Glomerular visceral epithelial cell (primary cell): Measurements from ENCODE around the gene HCRT.
"Not testable (repeated sequence)": the region's sequence is repeated elsewhere in the genome, so short reads cannot be mapped to it uniquely, and the experiment has no call there.

Experiments
- DNase-seq: peaks from one replicate; pipeline ENCODE4 v3.0.0-alpha.2; 2016; ENCODE audit errors: extremely low spot score

Gene HCRT, protein sequence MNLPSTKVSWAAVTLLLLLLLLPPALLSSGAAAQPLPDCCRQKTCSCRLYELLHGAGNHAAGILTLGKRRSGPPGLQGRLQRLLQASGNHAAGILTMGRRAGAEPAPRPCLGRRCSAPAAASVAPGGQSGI

DNA sequence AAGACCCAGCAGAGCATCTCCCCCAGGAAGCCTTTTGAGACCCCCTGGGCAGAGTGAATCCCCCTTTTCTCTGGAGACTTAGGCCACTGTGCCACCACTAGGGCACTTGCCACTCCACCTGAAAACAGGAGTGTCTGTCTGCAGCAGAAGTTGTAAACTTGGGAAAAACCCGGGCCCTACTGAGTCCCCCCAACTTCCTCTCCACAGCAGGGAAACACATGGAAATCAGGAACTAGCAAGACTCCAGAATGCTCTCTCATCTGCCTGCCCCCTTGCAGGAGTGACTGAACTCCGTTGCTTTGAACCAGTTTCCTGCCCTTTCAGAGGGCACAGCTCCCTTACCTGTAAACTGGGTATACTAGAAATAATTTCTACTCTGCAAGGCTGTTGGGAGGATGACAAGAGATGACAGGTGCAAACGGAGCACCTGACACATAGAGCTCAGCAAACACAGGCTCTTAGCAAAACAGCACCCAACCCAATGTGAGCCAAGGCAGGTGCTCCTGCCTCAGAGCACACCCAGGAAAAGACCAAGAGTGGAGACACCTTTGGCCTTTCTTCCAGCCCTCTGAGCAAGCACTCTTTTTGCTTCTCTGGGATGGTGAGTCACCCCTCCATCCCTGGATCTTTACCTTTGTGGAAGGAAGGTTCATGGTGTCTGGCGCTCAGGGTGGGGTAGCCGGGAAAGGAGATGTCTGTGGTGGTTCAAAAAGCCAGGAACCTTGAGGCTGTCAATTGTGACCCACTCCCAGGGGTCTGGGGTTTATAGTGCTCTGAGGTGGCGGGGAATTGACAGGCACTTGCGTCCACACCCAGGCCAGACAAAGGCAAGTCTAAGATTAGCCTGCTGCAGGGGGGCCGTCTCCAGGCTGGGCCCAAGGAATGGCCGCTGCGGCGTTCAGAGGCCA is at the start of gene HCRT:
HCRT (minus strand) TSS at position 740 of the 908 bp plus-strand sequence; CDS start at position 653, 87 bp downstream.
- no peak for DNase-seq

DNA sequence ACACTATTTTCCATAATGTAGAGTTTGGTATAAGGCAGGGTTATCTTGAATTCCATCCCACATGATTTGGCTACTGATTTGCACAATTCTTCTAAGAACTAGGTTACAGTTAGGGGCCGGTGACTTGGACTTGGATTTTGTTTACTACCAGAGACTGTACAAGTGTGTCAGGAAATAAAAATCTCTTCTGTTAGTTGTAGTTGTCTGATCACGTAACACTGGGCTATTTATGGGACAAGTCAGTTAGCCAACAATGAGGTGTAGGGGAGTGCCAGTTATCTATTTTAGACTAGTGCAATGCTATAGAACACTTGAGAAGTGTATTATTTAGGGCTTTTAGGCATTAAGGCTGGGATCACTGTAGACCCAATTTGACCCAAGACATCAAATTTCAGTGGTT is 48.7 kb upstream of the HCRT start:
- no peak for DNase-seq

DNA sequence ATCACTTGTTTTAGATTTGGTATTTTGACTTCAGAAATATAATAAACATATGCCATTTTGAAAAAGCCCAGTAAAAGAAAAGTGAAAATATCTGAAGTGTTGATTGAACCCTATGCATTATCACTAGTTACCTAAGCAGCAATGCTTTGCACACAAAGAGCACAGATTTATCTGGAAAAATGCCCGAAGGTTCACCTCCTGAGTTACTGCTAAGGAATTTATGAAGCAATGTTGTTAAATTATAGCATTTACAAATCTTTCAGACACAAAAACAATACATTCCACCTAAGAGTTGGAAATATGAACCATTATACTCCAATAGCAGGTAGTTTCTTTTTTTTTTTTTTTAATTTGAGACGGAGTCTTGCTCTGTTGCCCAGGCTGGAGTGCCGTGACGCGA is 47.9 kb upstream of the HCRT start:
- no peak for DNase-seq

DNA sequence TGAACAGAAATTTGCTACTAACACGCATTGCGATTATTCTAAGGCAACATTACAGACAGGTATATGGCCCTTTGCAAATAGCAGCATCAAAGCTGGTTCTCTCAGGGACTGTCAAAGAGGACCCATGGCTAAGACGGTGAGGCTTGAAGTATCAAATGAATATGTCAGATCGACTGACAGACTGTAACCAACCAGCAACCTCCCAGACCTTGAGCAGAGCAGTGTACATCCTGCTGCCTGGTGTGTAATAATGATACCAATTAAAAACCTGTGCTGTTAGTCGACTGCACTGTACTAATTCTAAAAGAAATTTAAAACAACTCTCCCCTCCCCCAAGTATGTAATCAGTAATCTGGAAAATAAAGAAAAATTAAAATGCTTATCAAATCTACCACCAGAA is 45.0 kb upstream of the HCRT start:
- no peak for DNase-seq

DNA sequence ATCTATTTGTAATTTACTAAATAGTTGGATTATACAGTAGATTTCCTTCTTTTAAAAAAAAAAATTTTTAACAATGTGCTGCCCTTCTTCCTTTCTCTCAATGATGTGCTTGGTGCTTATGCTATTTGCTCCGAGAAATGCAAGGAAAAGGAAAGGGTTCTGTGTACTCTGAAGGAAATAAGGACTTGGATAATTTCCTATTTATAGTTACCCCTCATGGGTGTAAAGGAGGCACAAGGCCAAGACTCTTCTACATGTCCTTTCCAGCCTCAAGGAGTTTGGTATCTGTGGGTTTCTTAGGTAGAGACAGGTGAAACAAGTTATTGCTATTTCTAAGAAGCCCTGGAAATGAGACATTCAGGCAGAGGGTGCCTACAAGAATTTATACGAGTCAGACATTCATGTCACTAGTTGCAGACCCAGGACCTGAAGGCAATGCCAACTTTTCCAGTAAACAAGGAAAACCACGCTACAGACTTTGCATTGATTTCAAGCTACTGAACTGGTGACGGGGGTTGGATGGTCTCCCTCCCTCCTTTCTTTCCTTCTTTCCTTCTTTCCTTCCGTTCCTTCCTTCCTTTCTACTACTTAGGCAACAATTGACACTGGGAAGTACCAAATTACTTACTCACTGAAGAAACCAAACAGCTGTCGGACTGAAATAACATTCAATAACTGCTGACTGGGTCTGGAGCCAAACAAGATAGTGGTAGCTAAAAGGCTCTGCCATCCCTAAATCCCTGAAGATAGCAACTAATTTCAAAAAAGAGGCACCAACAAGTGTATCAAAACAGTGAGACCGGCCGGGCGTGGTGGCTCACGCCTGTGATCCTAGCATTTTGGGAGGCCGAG is 42.8 kb upstream of the HCRT start:
- DNase-seq: no peak

DNA sequence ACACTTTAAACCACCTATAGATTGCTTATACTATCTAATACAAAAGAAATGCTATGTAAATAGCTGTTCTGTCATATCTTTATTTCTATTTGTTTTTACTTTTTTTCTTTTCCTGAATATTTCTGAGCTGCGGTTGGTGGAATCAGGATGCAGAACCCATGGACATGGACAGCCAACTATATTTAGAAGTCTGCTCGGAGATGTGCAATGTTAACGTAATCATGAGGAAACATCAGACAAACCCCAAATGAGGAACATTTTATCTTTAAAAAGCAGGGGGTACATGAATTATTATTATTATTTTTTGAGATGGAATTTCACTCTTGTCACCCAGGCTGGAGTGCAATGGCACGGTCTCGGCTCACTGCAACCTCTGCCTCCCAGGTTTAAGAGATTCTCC is 40.4 kb upstream of the HCRT start:
- no peak for DNase-seq

DNA sequence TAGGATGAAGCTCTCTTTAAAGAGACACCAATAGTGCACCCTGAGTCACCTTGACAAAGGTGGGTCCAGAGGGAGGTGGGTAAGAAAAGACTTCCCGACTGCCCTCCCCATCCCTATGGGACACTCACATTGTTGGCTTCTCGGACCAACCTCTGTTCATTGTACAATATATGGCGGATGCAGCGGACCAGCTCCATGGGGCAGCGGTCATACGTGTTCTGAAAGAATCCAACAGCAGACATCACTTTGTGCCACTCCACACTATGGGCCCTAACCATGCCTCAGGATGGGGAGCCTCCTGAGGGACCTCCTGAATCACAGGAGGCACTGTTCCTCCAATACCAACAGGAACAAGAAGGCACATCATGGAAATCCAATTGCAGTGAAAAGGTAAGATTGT is 39.4 kb upstream of the HCRT start:
- no peak for DNase-seq

DNA sequence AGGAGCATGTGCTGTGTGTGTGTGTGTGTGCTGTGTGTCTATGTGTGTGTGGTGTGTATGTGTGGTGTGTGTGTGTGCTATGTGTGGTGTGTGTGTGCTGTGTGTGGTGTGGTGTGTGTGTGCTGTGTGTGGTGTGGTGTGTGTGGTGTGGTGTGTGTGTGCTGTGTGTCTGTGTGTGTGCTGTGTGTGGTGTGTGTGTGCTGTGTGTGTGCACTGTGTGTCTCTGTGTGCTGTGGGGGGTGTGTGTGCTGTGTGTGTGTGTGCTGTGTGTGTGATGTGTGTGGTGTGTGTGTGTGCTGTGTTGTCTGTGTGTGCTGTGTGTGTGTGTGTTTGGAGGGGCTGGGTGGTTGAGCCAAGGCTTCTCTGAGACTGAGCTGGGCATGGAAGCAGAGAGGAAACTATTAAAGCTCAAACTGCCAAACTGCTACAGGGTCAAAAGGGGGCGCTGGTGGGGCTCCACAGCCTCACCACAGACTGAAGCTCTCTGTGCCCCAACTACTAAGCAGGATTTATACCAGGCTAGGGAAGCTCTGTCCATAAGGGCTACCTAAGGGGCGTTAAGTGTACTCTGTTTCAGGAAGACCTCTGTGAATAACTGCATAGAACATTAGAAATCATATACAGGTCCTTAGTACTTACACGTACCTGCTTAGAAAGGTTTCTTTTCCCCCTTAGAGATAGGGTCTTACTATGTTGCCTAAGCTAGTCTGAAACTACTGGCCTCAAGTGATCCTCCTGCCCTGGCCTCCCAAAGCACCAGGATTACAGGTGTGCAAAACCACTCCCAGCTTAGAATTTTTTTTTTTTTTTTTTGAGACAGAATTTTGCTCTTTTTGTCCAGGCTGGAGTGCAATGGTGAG is 36.9 kb upstream of the HCRT start:
- DNase-seq: peak; percentile 53

DNA sequence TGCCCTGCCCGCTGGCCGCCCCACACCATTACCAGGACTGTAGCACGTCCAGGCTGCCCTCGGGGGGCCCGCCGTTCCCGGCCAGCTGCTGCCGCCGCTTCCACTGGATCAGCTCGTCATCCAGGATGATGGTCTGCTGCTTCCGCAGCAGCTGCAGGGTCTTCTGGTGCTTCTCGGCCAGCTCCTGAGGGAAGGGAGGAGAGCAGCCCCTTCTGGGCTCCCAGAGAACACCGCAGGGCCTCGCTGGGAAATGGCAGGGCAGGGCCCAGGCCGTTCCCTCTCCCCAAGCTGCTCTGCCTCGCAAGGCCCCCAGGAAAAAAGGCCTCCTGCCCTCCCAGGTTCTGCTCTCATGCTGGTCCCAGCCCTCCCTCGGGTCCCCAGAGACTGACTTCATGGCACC is 34.0 kb upstream of the HCRT start:
- not testable (repeated sequence) for DNase-seq

DNA sequence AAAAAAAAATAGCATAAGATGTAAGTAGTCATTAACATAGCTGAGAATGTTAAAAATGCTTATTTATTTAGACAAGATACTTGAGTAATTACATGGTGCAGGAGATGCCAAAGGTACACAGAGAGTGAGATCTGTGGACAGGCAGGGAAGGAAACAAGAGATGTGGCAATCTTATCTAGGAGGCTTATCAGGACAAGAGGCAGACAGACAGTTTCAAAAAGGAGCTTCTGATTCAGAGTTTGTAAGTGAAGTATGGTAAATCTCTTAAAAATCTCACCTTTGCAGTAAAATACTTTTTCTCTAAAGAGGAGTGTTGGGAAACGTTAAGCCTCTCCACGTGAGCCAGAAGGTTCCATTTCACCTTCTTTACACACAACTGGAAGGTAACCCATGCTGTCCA is 28.9 kb upstream of the HCRT start:
- DNase-seq: no peak

DNA sequence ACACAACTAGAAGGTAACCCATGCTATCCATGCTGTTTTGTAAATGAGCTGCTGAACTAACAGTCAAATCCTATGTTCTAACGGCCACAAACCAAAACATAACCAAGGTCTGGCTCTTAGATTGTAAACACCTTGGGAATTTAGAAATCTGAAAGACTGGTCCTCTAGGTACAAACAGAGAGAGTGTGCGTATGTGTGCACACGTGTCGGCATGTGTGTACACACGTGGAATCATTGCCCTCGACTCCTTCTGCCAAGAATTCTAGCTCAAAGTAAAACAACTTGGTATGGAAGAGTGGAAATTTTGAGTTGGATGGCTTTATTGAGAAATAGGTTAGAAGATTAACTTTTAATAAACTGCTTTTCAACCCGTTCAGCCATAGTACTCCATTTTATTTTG is 27.1 kb upstream of the HCRT start:
- no peak for DNase-seq

DNA sequence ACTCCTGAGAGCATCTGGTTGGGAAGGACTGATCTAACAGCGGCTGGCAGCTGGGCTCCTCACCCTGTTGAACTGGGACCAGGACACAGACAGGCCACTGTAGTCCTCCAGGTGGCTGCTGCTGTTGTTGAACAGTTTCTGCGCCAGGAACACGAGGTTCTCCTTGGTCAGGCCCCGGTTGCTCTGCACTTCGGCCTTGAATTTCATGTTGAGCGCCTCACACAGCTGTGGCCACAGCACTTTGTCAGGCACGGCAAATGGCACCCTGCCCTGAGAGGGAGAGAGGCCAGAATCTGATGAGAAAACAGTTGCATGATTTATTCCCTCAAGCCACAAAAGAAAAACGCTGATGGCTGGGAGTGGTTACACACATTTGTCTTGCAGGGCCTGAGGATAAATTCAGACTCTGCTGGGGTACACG is 26.7 kb upstream of the HCRT start:
- DNase-seq: not testable (repeated sequence)

DNA sequence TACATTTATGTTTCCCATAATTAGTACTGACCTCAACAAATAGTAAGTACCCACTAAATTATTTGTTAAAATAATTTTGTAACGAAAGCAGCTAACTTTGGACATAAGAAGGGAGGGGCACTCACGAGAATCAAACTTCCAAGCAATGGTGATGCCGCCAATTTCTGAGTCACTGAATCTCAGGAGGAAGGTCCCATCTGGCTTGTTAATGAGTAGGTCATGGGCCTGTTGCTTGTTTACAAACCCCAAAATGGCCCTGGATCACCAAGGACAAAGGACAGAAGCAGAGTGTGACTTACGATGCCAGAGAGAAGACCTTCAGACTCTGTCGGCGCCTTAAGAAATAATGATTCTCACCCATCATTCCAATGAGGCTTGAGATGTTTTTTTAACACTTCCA is 24.8 kb upstream of the HCRT start:
- DNase-seq: no peak

DNA sequence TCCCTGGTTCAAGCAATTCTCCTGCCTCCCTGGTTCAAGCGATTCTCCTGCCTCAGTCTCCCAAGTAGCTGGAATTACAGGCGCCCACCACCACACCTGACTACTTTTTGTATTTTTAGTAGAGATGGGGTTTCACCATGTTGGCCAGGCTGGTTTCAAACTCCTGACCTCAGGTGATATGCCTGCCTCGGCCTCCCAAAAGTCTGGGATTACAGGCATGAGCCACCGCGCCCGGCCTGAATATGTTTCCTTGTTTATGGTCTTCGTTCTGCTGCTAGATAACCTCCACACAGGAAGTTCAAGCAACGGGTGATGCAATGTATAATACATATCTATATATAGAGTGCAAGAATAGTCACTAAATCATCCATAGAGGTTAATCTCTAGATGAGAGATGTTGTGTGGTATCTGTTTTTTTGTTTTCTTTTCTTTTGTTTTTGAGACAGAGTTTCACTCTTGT is 20.9 kb upstream of the HCRT start:
- DNase-seq: not testable (repeated sequence)

DNA sequence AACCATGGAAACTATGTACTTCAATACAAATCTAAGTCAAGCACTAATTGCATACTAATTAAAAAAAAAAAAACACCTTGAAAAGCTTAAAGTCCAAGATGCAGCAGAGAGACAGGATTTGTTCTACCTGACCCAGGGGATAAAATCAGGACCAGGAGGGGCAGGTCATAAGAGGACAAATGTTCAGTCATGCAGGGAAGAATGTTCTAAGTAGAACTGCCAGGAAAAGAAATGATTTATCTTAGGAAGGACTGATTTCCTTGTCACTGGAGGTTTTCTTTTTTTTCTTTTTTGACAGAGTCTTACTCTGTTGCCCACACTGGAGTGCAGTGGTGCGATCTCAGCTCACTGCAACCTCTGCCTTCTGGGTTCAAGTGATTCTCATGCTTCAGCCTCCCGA is 18.1 kb upstream of the HCRT start:
- peak; percentile 15 for DNase-seq

DNA sequence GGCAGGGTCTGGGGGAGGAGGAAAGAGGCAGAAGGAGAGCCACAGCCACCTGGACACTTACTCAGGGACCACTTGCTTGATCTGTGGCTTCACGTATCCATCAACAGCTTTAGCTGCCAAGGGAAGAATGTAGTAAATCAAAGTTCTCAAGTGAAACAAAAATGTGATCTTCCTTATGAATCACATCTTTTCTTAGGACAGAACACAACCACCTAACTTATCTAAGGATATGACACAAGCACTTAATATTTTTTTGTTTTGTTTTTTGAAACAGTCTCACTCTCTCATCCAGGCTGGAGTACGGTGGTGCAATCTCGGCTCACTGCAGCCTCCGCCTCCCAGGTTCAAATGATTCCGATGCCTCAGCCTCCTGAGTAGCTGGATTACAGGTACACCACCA is 17.4 kb upstream of the HCRT start:
- peak; percentile 14 for DNase-seq

DNA sequence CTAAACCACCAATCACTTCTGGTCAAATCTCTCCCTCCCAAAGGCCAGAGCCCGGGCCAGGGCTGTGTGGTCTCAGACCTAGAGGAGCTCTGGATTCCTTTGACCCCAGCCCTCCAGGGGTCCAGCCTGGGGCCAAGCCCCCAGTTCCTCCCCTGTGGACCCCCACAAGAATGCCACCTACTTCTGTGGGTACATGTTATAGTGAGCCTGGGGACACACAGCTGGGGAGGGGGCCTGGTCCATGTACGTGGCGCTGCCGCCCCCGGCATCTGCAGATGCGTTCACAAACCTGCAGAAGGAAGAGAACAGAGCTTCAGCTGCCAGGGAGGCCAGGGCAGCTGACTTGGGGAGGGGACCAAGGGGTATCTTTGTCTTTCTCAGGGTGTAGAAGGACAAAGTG is 16.9 kb upstream of the HCRT start:
- DNase-seq: no peak

DNA sequence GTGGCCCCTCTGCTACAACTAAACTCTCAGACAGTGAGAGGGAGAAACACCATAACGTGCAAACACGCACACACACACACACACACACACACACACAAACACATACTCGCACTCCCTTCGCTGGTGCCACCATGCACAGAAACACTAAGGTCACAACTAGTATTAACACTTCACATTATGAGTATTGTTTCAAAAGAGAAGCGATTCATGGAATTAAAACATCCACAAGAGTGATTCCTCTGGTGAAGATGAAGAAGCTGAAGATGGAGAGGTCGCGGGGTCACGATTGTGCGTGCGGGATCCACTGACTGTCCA is 16.2 kb upstream of the HCRT start:
- no peak for DNase-seq

DNA sequence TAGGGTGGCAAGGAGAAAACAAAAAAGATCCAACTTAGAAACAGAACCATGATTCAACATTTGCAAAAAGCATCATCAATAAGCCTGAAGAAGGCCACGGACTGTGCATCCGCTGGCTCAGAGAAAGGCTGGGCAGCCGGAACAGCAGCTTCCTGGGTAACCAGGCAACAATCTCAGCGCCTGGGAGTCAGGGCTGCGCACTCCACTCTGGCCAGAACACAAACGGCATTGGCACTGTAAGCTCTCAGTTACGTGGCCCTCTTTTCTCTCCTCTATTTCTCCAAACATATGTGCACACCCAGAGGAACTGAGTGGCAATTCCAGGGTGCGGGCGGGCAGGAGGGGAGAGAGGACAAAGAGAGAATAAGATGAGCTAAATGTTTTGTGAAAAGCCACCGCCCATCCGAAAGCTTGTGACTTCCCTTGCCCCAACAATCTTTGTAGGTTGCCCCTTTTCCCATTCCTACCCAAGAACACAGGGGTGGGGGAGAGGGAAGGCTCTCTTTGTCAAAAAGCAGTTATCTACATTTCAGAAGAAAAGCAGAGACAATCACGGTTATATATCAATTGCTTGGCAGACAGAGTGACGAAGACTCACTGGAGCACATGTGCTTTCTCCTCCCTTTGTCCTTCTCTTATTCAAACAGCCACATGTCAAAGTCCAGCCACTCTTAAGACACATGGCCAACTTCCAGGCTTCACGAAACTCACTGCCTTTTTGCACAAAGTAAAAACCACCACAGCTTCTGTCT is 15.6 kb upstream of the HCRT start:
- no peak for DNase-seq

DNA sequence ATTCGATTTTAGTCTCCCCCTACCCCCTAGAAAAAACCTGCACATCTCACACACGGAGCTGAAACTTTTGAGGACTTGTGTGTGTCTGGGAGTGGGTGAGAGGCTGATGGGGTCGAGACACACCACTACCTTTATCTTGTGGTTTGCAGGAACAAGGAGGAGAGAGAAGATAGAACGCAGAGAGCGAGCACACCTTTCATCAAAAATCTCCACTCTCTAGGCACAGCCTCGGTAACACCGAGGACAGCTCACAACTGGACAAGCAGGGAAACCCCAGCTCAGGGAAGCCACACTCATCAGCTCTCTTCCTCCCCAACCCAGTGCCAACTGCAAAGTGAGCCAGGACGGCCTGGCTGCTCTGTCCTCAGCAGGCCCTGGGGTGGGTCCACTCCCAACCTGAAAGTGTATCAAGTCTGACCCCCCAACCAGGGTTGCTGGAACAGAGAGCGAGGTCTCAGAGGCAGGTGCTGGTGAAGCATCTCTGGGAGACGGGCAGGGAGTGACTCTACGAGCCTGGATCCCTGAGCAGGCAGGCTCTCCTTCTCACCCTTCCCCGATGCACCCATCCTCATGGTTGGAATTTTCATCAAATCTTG is 14.3 kb upstream of the HCRT start:
- no peak for DNase-seq

DNA sequence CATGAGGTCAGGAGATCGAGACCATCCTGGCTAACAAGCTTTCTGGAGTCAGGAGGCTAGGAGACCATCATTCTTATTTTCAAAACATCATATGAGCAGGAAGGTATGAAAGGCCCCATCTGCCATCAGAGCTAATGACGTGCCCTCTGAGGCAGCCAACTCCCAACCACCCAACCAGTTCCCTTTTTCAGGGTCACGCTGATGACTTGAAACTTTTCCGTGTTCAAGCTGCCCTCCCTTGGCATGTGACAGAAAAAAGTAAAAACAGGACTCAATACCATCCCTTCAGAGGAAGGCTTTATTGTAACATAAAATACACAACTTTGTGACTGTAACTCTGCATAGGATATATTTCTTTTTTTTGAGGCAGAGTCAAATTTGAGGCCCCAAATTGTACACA is 13.6 kb upstream of the HCRT start:
- DNase-seq: no peak
